NB4 (cell line): ENCODE results near the gene ZNF775.

ENCODE experiments used
- DNase-seq: peaks from one replicate; pipeline ENCODE4 v3.0.0; 2010; ENCODE audit warnings: low read depth
- H3K4me3 ChIP-seq: one replicate; pipeline ENCODE4 v1.5.1; 2011; ENCODE audit warnings: mild to moderate bottlenecking, low read depth, low read length, moderate library complexity
- MAX ChIP-seq: IDR thresholded peaks from 2 replicates; pipeline ENCODE4 v1.6.1; 2011; ENCODE audit warnings: low read depth, low read length
- MYC ChIP-seq: IDR thresholded peaks from 2 replicates; pipeline ENCODE4 v1.6.1; 2011; ENCODE audit warnings: low read depth, low read length
- POLR2A ChIP-seq: IDR thresholded peaks from 2 replicates; pipeline ENCODE4 v1.6.1; 2011; ENCODE audit warnings: mild to moderate bottlenecking; ENCODE audit not compliant: insufficient read length; ENCODE audit errors: extremely low read depth
- TF ChIP-seq, protein P1 (sequence below): IDR thresholded peaks from one replicate; pipeline ENCODE4 v1.5.1; 2012; ENCODE audit warnings: low read depth, low read length

The ZNF775 gene

GRCh38 chr7:150429699-150430098 is 50.6 kb downstream of the ZNF775 start:
- no peak for DNase-seq
- no peak overlapping the region for H3K4me3 ChIP-seq
- TF ChIP-seq, protein P1, sequence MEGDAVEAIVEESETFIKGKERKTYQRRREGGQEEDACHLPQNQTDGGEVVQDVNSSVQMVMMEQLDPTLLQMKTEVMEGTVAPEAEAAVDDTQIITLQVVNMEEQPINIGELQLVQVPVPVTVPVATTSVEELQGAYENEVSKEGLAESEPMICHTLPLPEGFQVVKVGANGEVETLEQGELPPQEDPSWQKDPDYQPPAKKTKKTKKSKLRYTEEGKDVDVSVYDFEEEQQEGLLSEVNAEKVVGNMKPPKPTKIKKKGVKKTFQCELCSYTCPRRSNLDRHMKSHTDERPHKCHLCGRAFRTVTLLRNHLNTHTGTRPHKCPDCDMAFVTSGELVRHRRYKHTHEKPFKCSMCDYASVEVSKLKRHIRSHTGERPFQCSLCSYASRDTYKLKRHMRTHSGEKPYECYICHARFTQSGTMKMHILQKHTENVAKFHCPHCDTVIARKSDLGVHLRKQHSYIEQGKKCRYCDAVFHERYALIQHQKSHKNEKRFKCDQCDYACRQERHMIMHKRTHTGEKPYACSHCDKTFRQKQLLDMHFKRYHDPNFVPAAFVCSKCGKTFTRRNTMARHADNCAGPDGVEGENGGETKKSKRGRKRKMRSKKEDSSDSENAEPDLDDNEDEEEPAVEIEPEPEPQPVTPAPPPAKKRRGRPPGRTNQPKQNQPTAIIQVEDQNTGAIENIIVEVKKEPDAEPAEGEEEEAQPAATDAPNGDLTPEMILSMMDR, result no peak

DNA sequence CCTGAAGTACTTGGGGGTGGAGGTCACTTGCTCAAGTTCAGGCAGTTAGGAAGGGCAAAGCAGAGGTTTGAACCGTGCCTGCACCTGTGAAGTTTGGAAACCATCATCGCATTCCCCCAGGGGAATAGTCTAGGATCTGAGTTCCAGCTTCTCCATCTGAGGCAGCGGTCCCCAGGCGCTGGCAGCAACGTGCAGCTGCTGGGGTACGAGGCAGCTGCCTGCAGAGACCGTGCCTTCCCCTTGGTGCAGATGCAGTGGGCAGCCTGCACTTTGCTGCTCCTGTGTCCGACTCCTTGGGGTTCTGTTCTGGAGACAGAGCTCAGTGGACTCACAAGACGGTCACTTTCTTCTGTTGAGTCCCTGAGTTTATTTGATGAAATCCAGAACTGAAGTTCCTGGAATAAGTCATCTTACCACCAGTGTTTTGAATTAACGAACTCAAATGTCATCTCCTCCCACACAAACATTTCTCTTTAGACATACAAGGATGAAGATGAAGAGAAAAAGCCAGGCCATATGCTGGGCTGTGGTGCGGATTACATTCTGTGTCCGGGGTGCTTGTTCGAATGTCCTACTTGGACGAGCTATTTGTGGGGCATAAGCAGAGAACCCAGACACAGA is 51.4 kb downstream of the ZNF775 start:
- no peak overlapping the region for H3K4me3 ChIP-seq
- no peak for TF ChIP-seq POLR2A
- no peak for TF ChIP-seq MAX
- TF ChIP-seq MYC, result no peak
- TF ChIP-seq, protein P1, result no peak
- DNase-seq, result peak; percentile 36

DNA sequence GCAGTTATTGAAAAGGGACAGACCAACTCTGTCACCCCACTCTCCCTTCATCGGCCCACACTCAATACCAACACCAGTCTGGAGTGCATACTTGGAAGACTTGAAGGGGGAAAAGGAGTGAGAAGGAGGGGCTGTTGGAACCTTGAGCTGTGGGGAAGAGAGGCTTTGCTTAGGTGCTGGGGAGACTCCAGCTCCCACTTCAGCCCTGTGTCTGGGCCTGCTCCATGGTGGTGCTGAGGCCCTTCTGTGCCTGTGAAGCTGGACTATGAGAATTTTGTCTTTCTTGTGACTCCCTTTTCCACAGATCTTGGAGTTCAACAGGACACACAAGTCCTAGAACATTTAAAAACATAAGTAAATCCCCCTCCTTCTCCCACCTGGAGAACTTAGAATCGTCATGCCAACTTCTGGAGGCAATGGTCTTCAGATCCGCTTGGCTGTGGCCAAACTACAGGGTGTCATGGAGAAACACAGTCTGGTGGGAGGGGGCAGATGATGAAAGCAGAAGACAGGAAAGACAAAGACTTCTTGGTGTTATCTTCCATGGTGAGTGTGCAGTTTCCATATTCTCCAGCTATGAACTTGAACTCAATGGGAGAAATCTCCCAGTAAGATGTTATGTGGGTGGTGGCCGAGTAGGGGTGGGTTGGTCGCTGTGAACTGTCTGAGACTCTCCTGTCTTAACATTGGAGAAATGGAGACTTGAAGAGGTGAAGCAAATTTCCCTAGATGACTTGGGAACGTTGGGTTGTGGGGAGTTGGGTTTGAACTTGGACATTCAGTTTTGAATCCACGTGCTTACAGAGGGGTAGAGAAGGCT is 52.9 kb downstream of the ZNF775 start:
- H3K4me3 ChIP-seq, result no peak overlapping the region
- TF ChIP-seq, protein P1, result no peak
- TF ChIP-seq POLR2A (no peak), MYC (no peak), MAX (no peak)
- no peak for DNase-seq

DNA sequence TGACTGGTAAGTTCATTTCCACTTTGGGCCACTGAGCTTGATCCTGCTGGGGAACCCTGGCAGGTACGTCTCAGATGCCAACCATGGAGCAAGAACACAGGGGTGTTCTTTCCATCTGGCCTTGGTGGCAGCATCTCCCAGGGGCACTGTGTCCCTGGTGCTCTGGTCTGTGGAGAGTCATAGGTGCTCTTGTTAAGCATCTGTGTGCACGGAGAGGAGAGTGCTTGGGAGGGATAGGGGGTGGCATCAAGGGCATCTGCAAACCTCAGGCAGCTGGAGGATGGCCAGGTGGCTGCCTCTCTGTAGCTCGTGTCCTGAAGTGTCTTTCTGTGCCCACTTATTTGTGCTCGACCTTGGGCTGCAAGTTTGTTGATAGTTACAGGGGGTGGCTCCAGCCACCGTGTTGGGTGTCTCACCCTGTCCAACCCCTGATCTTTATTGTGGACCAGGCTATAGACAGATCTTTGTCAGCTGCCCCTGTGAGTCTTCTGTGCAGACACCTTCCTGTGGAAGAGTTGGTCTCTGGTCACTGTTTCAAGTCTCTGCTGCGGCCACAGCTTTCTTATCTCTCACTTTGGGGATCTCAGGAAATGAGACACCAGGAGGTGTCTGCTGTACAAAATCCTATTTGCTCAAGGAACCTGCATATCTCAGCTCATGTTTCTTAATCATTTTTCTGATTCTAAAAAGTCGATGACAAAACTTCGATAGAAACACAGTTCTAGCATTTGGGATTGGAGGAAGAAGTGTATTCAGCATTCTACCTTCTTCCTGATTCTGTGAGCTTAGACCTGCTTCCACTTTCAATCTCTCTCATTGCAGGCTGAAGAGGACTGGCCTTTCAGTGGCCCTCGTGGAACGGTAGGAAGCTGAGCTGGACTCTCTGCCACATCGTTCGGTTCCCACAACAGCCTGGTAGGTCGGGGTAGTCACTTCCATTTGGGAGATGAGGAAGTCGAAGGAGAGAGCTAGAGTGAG is 54.1 kb downstream of the ZNF775 start:
- peak; percentile 44 for DNase-seq
- H3K4me3 ChIP-seq, result no peak overlapping the region
- TF ChIP-seq POLR2A, result no peak
- TF ChIP-seq MYC, result no peak

- DNase-seq, result no peak
- TF ChIP-seq MAX (no peak), MYC (no peak), POLR2A (no peak)
- TF ChIP-seq, protein P1, result no peak
- no peak overlapping the region for H3K4me3 ChIP-seq
Observed at GRCh38 chr7:150434240-150434639, 55.1 kb downstream of the ZNF775 start.

- TF ChIP-seq MAX, result no peak
- H3K4me3 ChIP-seq, result no peak overlapping the region
- peak; percentile 62 for DNase-seq
Observed at GRCh38 chr7:150435047-150435389, 55.9 kb downstream of the ZNF775 start.
